ENCODE measurements around the gene RALGPS1.

RALGPS1 gene

DNA sequence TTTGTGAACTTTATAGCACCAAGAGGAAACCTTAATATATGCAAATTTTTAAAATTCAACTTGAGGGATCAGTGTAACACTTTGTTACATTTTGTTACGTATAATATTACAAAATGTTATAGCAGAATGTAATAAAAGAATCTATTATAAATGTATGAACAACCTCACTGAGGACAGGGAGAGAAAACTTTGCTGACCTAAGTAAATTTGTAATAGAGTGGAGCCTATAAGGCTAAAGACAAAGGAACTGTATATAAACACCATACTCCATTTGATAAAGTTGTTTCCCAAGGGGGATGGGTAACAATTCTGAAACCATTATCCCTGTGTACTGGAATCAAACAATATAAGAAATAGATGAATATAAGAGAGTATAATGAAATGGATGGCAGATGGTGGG, 130.6 kb downstream of the RALGPS1 start:
- TF ChIP-seq PKNOX1 (IDR thresholded peaks at IDR 0.05), result no peak
- no peak for TF ChIP-seq ELF4 (IDR thresholded peaks at IDR 0.05)
- TF ChIP-seq FOXM1 (IDR thresholded peaks at IDR 0.05; ENCODE audit: borderline replicate concordance), result no peak
- TF ChIP-seq FOXK2 (IDR thresholded peaks at IDR 0.05), result no peak
- no peak for TF ChIP-seq SP1 (IDR thresholded peaks at IDR 0.05)
- no peak for TF ChIP-seq CTBP1 (IDR thresholded peaks at IDR 0.05; ENCODE audit: borderline replicate concordance)
- TF ChIP-seq LEF1 (IDR thresholded peaks at IDR 0.05; ENCODE audit: borderline replicate concordance), result no peak
- no peak for TF ChIP-seq L3MBTL2 (conservative IDR thresholded peaks at IDR 0.05)
- no peak for TF ChIP-seq ARNT (IDR thresholded peaks at IDR 0.05)
- no peak for TF ChIP-seq NFRKB (IDR thresholded peaks at IDR 0.05)
- no peak for TF ChIP-seq SUZ12 (IDR thresholded peaks at IDR 0.05)
- no peak for TF ChIP-seq FOXA1 (IDR thresholded peaks at IDR 0.05)
- TF ChIP-seq ZNF384 (IDR thresholded peaks at IDR 0.05), result no peak
- CTCF ChIA-PET, result no interaction called here
- DNase-seq (ENCODE audit: extremely low spot score), result no peak
- POLR2A ChIA-PET, result no interaction called here

DNA sequence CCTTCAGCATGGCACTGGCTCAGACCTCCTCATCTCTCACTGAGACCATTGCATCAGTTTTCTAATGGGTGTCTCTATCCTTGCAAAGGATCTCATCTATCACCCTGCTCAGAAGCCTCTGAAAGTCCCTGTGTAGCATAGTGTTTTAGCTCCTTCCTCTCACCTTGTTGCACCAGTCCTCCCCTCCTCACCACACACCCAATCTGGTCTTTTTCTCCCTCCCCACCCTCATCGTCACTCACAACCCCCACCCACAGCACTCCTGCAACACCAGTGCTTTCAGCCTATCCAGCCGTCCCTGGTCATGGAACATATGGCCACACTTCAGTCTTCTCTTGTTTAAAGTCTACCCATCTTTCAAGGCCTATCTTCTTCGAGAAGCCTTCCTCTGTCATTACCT, 133.4 kb downstream of the RALGPS1 start:
- DNase-seq (ENCODE audit: extremely low spot score), result no peak
- CTCF ChIA-PET, result no interaction called here
- no peak for TF ChIP-seq ARNT (IDR thresholded peaks at IDR 0.05)
- TF ChIP-seq TARDBP (IDR thresholded peaks at IDR 0.05), result no peak
- TF ChIP-seq NFRKB (IDR thresholded peaks at IDR 0.05), result no peak
- POLR2A ChIA-PET, result no interaction called here

- POLR2A ChIA-PET, result no interaction called here
- TF ChIP-seq SUZ12 (IDR thresholded peaks at IDR 0.05) (no peak), CTBP1 (IDR thresholded peaks at IDR 0.05; ENCODE audit: borderline replicate concordance) (no peak), ZNF384 (IDR thresholded peaks at IDR 0.05) (no peak), BHLHE40 (IDR thresholded peaks at IDR 0.05; ENCODE audit: borderline replicate concordance) (no peak), FOXM1 (IDR thresholded peaks at IDR 0.05; ENCODE audit: borderline replicate concordance) (no peak), TARDBP (IDR thresholded peaks at IDR 0.05) (no peak), LEF1 (IDR thresholded peaks at IDR 0.05; ENCODE audit: borderline replicate concordance) (no peak), NFRKB (IDR thresholded peaks at IDR 0.05) (no peak), HDGF (IDR thresholded peaks at IDR 0.05; ENCODE audit: borderline replicate concordance) (no peak), FOXA1 (IDR thresholded peaks at IDR 0.05) (no peak), SP1 (IDR thresholded peaks at IDR 0.05) (no peak), PKNOX1 (IDR thresholded peaks at IDR 0.05) (no peak), L3MBTL2 (conservative IDR thresholded peaks at IDR 0.05) (no peak), FOXK2 (IDR thresholded peaks at IDR 0.05) (no peak), ELF4 (IDR thresholded peaks at IDR 0.05) (no peak), ARNT (IDR thresholded peaks at IDR 0.05) (no peak)
- CTCF ChIA-PET, result no interaction called here
- DNase-seq (ENCODE audit: extremely low spot score), result no peak
Observed at GRCh38 chr9:127049044-127049443, 134.5 kb downstream of the RALGPS1 start.

DNA sequence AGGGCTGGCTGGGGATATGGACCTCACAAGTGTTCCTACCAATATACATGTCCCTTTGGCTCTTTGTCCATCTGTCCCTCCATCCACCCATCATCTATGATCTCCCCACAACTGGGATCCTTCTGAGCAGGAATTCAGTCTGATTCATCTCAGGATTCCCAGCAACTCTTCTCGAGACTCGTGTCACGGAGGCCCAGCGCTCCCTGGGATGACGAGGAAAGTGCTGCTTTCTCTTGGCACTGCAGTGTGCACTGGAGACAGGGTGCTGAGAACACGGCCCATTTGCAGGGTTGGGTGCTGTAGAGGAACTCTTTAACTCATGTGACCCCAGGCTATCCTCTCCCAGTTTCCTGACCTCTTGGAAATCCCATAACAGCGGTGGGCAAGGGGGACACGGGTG, 135.0 kb downstream of the RALGPS1 start:
- CTCF ChIA-PET, result no interaction called here

GRCh38 chr9:127050152-127050551, 135.6 kb downstream of the RALGPS1 start:
- CTCF ChIA-PET, result no interaction called here
- no peak for DNase-seq (ENCODE audit: extremely low spot score)
- TF ChIP-seq TARDBP (IDR thresholded peaks at IDR 0.05), result no peak
- no peak for TF ChIP-seq L3MBTL2 (conservative IDR thresholded peaks at IDR 0.05)
- TF ChIP-seq SP1 (IDR thresholded peaks at IDR 0.05), result no peak
- no peak for TF ChIP-seq FOXM1 (IDR thresholded peaks at IDR 0.05; ENCODE audit: borderline replicate concordance)
- no peak for TF ChIP-seq ZNF384 (IDR thresholded peaks at IDR 0.05)
- no peak for TF ChIP-seq LEF1 (IDR thresholded peaks at IDR 0.05; ENCODE audit: borderline replicate concordance)
- TF ChIP-seq ELF4 (IDR thresholded peaks at IDR 0.05), result no peak
- no peak for TF ChIP-seq BHLHE40 (IDR thresholded peaks at IDR 0.05; ENCODE audit: borderline replicate concordance)
- TF ChIP-seq PKNOX1 (IDR thresholded peaks at IDR 0.05), result no peak
- no peak for TF ChIP-seq SUZ12 (IDR thresholded peaks at IDR 0.05)
- no peak for TF ChIP-seq NFRKB (IDR thresholded peaks at IDR 0.05)
- POLR2A ChIA-PET, result no interaction called here

More for the DNA sequence above, 135.0 kb downstream of the RALGPS1 start:
- TF ChIP-seq L3MBTL2 (conservative IDR thresholded peaks at IDR 0.05) (no peak), FOXM1 (IDR thresholded peaks at IDR 0.05; ENCODE audit: borderline replicate concordance) (no peak), HDGF (IDR thresholded peaks at IDR 0.05; ENCODE audit: borderline replicate concordance) (no peak), BHLHE40 (IDR thresholded peaks at IDR 0.05; ENCODE audit: borderline replicate concordance) (no peak), ZNF384 (IDR thresholded peaks at IDR 0.05) (no peak), CTBP1 (IDR thresholded peaks at IDR 0.05; ENCODE audit: borderline replicate concordance) (no peak), FOXK2 (IDR thresholded peaks at IDR 0.05) (no peak), FOXA1 (IDR thresholded peaks at IDR 0.05) (no peak), PKNOX1 (IDR thresholded peaks at IDR 0.05) (no peak), ARNT (IDR thresholded peaks at IDR 0.05) (no peak), SUZ12 (IDR thresholded peaks at IDR 0.05) (no peak), TARDBP (IDR thresholded peaks at IDR 0.05) (no peak)
- no peak for DNase-seq (ENCODE audit: extremely low spot score)
- POLR2A ChIA-PET, result no interaction called here

DNA sequence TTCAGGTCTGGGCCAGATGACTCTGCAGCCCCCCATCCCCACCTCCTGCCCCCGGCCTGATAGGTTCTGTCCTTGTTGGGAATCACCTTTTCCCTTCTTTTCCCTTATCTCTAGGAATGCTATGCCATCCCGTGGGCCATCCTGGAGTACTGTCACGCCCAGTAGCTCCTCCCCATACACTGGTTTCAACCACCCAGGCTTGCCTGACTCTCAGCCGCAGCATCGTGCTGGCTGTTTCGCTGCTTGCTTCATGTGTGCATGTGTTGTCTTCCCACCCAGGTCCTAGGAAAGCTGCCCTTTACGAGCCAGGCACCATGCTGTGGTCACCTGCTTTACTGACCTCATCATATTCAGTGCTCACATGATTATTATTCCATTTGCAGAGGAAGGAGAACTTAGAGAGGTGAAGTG, 136.0 kb downstream of the RALGPS1 start:
- POLR2A ChIA-PET, result no interaction called here
- TF ChIP-seq LEF1 (IDR thresholded peaks at IDR 0.05; ENCODE audit: borderline replicate concordance), result no peak
- TF ChIP-seq CTBP1 (IDR thresholded peaks at IDR 0.05; ENCODE audit: borderline replicate concordance), result no peak
- no peak for TF ChIP-seq SUZ12 (IDR thresholded peaks at IDR 0.05)
- no peak for TF ChIP-seq ZNF384 (IDR thresholded peaks at IDR 0.05)
- TF ChIP-seq FOXA1 (IDR thresholded peaks at IDR 0.05), result no peak
- no peak for TF ChIP-seq FOXK2 (IDR thresholded peaks at IDR 0.05)
- no peak for TF ChIP-seq BHLHE40 (IDR thresholded peaks at IDR 0.05; ENCODE audit: borderline replicate concordance)
- TF ChIP-seq L3MBTL2 (conservative IDR thresholded peaks at IDR 0.05), result no peak
- no peak for TF ChIP-seq ELF4 (IDR thresholded peaks at IDR 0.05)
- no peak for TF ChIP-seq TARDBP (IDR thresholded peaks at IDR 0.05)
- no peak for TF ChIP-seq PKNOX1 (IDR thresholded peaks at IDR 0.05)
- TF ChIP-seq SP1 (IDR thresholded peaks at IDR 0.05), result no peak
- TF ChIP-seq ARNT (IDR thresholded peaks at IDR 0.05), result no peak
- no peak for TF ChIP-seq FOXM1 (IDR thresholded peaks at IDR 0.05; ENCODE audit: borderline replicate concordance)
- no peak for DNase-seq (ENCODE audit: extremely low spot score)
- CTCF ChIA-PET, result no interaction called here

Data from HEK293T (cell line).